Suprapubic skin (tissue), 4 donors: ENCODE data around the gene P4HA2.

Experiments
- POLR2A ChIP-seq, 2 donors: fragments of 450-650 bp; IDR thresholded peaks; one replicate each; pipeline ENCODE4 v1.6.1; 2017; ENCODE audit warnings: antibody characterized with exemption in 2 of 2, mild to moderate bottlenecking in 2 of 2, moderate library complexity in 2 of 2
- POLR2AphosphoS5 ChIP-seq, 3 donors: sonication (generic); formaldehyde crosslinking; IDR thresholded peaks; one replicate each; pipeline ENCODE4 v1.6.1; 2017; ENCODE audit warnings: antibody characterized with exemption in 3 of 3
- TF ChIP-seq, protein P1 (sequence below), 2 donors: fragments of 200-600 bp in 1 of 2; fragments of 450-650 bp in 1 of 2; sonication (generic) in 1 of 2; IDR thresholded peaks; one replicate each; pipeline ENCODE4 v1.5.1; 2016 to 2019; ENCODE audit warnings: antibody characterized with exemption in 2 of 2, mild to moderate bottlenecking in 1 of 2, moderate library complexity in 1 of 2

DNA sequence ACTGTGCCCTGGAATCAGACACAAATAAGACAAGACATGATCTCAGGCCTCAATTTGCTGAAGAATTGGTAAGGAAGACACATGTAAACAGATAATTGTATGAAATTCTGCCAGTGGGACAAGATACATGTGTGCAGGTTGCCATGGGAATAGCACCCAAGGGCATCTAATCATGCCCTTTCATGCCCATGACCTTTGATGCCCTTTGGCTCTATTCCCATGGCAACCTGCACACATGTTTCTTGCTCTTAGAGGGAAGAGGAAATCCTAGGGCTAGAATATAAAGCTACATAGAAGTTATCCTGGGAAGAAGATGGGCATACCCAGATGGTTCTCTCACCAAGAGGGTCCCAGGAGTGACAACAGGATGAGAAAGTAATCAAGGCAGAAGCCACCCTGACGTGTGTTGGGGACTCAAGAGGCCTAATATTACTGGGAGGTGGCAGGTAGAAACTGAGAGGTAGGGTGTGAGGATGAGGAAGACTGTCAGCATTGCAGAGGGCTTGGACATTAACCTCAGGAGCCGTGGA is 34.4 kb downstream of the P4HA2 start:
- TF ChIP-seq, protein P1, sequence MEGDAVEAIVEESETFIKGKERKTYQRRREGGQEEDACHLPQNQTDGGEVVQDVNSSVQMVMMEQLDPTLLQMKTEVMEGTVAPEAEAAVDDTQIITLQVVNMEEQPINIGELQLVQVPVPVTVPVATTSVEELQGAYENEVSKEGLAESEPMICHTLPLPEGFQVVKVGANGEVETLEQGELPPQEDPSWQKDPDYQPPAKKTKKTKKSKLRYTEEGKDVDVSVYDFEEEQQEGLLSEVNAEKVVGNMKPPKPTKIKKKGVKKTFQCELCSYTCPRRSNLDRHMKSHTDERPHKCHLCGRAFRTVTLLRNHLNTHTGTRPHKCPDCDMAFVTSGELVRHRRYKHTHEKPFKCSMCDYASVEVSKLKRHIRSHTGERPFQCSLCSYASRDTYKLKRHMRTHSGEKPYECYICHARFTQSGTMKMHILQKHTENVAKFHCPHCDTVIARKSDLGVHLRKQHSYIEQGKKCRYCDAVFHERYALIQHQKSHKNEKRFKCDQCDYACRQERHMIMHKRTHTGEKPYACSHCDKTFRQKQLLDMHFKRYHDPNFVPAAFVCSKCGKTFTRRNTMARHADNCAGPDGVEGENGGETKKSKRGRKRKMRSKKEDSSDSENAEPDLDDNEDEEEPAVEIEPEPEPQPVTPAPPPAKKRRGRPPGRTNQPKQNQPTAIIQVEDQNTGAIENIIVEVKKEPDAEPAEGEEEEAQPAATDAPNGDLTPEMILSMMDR (IDR thresholded peaks at IDR 0.05): no peak
- TF ChIP-seq POLR2AphosphoS5 (IDR thresholded peaks at IDR 0.05) (no peak), POLR2A (IDR thresholded peaks at IDR 0.05) (no peak)
